ENCODE results near the gene NRTN.
A peak's percentile ranks its signal among the peaks of the same experiment; 100 is the strongest.

The NRTN gene

DNA sequence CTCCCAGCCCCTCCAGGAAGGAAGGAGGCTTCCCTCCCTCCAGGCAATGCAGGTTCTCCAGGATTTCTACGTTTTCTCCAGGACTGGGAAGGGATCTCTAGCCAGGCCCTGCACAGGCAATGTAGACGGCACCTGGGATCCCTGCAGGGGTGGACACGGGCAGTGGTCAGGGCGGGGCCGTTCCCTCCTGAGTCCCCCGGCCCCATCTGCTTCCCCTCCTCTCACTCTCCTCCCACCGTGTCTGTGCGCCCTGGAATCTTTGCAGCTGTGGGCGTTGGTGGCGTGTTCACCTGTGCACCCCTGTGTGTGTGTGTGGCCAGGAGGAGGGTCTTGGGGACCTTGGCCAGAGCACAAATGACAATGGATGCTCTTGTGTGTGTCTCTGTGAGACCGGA is 10.0 kb downstream of the NRTN start:
- no peak for DNase-seq (ENCODE audit: low read depth in 2 of 2)

- DNase-seq (ENCODE audit: low read depth in 2 of 2), result no peak
Observed at GRCh38 chr19:5817218-5817617, 12.4 kb downstream of the NRTN start.

- DNase-seq (ENCODE audit: low read depth in 2 of 2), result no peak
Observed at GRCh38 chr19:5818594-5818993, 13.7 kb downstream of the NRTN start.

- DNase-seq (ENCODE audit: low read depth in 2 of 2), result no peak
Observed at GRCh38 chr19:5820785-5821184, 15.9 kb downstream of the NRTN start.

DNA sequence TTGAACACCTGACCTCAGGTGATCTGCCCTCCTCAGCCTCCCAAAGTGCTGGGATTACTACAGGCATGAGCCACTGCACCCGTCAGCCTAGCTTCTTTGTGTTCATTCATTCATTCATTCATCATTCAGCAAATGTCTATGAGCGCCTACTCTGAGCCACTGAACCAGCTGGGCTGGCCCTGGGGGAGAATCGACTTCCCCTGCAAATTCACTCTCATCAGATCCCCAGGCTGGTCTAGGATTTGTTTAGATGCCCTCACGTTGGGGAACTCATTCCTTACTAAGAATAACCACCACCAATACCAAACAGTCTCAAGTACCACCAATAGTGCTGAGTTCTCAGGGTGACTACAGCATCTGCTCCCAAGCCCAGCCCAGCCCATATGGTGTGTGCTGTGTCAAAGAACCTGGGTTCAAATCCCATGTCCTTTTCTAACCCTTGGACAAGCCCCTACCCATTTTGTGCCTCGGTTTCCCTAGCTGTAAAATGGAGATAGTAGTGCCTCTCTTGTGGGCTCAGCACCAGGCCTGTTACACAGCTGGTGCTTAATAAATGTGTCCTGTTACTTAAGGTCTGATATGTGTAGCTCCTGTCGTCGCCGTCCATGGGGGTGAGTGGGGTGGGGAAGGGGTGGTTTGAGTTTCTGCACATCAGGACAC is 16.8 kb downstream of the NRTN start:
- DNase-seq (ENCODE audit: low read depth in 2 of 2), result no peak

GRCh38 chr19:5822181-5822844 is 17.4 kb downstream of the NRTN start:
- no peak for DNase-seq (ENCODE audit: low read depth in 2 of 2)

GRCh38 chr19:5823579-5824281 is 18.9 kb downstream of the NRTN start:
- DNase-seq (ENCODE audit: low read depth in 2 of 2), result no peak

- DNase-seq (ENCODE audit: low read depth in 2 of 2), result no peak
Observed at GRCh38 chr19:5824751-5825150, 19.9 kb downstream of the NRTN start.

DNA sequence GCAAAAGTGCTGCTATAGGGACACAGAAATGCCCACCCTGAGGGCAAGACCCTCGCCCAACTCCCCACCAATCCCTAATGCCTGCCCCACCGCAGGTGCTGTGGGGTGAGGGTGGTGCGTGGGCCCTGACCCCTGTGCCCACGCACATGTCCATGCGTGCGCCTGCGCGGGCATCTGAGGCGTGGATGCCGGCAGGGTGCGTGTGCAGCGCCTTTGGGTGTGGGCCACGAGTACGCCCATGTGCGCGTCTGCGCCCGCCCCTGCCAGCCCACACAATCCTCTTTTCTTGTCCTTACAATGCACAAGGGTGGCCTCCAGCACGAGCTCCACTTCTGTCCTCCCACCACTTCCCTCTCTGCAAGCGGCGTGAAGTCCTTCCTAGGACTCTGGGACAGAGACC is 20.3 kb downstream of the NRTN start:
- no peak for DNase-seq (ENCODE audit: low read depth in 2 of 2)

- DNase-seq (ENCODE audit: low read depth in 2 of 2), result no peak
Observed at GRCh38 chr19:5826531-5827341, 21.9 kb downstream of the NRTN start.

DNA sequence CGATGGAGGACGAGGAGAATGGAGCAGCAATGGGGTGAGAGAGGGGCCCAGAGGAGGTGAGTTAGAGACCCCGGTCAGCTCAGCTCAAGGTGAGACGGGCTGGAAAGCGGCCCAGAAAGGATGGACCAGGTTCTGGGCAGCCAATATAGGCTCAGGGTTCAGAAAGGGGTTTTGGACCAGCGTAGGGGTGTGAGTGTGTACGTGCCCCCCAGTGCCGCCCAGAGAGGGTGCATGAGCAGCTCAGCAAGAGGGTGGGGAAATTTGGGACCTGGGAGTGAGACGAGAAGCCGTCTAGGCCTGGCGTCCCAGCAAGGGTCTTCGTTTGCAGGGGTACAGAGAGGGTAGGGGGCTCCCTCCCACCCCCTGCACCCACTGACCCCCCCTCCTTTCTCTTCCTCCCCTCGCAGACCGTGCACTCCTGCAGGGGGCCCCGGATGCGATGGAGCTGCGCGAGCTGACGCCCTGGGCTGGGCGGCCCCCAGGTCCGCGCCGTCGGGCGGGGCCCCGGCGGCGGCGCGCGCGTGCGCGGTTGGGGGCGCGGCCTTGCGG is 22.5 kb downstream of the NRTN start:
- DNase-seq (ENCODE audit: low read depth in 2 of 2), result no peak

DNA sequence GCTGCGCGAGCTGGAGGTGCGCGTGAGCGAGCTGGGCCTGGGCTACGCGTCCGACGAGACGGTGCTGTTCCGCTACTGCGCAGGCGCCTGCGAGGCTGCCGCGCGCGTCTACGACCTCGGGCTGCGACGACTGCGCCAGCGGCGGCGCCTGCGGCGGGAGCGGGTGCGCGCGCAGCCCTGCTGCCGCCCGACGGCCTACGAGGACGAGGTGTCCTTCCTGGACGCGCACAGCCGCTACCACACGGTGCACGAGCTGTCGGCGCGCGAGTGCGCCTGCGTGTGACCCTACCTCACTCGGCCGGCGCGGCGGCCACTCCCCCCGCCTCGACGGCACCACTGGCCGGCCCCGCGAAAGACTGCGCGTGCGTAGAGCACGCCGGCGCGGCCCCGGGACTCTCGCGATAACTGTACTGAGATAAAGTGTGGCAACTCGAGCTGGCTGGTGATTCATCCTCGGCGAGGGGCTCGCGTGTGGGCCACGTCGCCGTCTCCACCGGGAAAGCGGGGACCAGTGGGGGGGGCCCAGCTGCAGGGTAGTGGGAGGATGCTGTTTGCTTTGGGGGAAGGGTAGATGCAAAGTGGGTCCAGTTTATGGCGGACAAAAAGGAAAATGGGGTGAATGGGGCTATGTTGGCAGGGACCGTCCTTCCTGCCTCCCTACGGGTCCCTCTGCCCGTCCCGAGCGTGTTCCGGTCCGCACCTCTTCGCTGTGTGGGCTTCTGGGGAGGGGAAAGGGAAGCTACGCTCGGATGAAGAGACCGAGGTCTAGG is 23.2 kb downstream of the NRTN start:
- DNase-seq (ENCODE audit: low read depth in 2 of 2), result peak; percentile 94 to 98

DNA sequence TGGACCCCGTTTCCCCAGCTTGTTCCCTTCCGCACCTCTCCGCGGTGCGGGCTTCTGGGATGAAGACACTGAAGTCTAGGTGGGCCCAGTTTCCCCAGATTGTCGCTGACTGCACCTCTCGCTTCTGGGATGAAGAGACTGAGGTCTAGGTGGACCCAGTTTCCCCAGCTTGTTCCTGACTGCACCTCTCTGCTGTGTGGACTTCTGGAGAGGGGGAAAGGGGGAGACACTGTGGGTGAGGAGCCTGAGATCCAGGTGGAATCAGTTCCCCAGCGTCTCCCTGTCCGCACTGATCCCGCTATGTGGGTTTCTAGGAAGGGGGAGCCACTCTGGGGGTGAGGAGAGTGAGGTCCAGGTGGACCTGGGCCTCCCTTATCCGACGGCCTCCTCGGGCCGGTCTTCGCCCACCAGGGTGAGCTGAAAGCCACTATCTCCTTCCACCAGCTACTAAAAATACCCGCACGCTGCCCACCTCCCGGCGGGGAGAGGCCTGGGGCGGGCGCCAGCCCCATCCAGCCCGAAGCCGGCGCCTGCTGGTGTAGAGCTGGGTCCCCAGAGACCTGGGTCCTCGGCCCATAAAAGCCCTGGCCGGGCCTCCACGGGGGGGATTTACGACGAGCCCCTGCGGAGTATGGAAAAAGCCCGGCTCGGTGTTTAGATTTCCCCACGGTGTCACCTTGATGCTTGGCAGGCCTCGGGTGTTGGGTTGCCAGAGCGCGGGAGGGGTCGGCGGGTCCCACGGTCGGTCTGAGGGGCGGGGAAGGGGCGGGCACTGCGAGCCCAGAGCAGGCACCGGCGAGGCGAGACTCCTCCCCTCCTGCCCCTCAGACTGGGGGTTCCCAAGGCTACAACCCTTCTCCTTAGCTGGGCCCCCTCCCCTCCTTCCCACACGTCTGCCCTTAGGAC is 24.0 kb downstream of the NRTN start:
- peak; percentile 38 to 51 for DNase-seq (ENCODE audit: low read depth in 2 of 2)

DNA sequence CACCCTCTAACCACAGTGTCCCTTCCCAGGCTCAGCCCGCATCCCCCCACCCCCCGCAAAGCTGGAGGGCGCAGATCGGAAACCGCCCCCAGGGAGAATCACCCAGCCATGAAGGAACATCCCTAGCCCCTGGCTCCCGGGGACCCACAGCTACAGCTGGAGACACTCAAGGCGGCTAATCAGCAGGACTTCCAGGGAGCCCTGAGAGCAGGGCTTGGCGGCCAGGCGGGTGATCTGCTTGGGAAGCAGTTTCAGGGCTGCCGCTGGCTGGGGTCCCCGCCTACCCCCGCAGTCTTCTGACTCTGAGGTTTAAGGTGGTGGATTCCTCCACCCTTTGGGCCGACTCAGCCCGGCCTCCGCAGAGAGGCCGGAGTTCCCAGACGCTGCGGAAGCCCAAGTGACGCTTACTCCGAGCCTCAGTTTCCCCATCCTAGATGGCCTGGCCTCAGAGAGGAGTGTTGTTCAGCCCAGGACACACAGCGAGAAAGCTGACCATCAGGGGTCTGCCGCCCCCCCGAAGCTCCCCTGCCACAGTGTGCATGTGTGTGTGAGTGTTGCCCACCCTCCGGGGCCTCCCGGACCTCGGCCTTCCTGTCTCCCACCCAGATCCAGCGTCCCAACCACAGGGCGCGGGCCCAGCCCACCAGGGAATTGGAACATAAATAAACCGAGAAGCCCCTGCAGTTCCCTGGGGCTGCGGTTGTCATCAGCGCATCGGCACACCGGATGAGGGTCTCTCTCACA is 24.9 kb downstream of the NRTN start:
- no peak for DNase-seq (ENCODE audit: low read depth in 2 of 2)

DNA sequence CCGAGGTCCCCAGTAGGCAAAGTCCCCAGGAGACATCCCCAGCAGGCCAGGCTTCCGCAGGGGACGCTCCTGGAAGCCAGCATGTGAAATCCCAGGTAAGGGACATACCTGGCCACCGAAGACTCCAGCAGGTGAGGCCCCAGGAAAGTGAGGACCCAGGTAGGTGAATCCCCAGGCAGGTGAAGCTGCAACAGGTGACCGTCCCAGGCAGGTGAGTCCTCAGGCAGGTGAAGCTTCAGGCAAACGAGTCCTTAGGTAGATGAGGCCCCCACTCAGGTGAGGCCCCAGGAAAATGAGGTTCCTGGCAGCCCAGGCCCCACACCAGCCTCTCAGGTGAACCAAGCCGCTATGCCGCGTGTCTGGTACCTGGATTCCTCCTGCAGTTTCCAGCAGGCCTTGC is 26.3 kb downstream of the NRTN start:
- no peak for DNase-seq (ENCODE audit: low read depth in 2 of 2)

DNA sequence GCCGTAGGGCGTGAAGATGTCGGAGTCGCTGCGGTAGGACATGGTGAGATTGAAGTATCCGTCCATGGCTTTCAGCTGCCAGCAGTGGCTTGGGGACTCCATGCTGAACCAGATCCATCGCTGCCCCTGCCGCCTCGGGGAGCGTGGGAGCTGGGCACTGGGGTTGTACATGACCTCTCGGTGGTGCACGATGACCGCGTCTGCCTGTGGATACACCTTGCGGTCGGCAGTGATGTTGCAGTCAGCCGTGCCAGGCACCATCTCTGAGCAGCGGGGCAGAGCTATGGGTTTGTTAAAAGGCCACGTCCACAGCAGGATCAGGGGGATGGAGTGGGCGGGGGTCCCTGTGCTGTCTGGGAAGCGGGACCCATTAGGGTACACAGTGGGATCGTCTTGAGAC is 27.2 kb downstream of the NRTN start:
- DNase-seq (ENCODE audit: low read depth in 2 of 2), result no peak

DNA sequence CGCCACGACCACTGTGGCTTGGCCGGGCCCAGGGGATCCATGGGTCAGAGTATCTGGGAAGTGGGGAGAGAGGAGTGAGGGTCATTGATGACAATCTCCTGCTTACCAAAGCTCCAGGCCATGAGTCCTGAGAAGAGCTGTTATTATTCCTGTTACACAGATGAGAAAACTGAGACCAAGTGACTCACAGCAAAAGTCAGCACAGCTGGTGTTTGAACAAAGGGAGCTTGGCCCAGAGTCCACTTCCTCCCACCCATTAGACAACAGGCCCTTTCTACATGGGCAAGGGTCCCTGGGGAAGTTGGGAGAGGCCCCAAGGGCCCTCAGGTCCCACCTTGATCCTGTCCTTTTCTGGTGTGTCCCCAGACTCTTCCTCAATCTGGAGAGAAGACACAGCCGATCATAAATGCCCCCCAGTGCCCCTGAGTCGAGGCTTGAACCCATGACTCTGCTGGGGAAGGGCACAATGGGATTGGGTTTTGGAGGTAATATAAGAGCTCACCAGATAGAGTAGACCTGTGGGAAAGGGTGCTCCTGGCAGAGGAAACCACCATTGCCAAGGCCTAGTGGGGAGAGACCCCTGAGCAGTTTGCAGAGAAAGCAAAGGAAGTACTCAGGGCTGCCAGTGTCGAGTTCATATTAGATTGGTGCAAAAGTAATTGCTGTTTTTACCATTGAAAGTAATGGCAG is 27.8 kb downstream of the NRTN start:
- DNase-seq (ENCODE audit: low read depth in 2 of 2), result no peak

DNA sequence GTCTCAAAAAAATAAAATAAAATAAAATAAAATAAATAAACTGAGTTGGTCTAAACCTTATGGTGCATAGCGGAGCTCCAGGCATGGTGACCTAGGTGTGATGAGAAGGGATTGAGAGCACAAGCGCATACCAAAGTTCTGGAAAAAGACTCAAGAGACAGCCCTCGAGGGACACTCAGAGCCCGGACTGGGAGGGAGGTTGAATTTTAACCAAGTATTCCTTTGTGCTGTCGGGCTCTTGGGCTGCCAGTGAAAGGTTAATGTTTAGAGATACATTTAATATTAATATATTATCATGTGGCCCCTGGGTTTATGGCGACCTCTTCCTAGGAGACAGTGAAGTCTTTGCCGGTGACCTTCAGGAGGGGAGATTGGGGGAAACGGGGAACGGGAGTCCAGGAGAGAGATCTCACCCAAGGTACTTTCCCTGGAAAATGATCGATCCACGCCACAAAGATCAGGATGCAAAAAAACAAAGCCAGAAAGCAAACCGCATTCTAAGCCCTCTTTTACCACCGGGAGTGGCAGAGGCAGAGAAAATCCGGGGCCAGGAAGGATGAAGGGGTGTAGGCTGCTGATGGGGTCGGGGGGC is 33.0 kb downstream of the NRTN start:
- DNase-seq (ENCODE audit: low read depth in 2 of 2), result no peak

Measured in stimulated activated CD8-positive, alpha-beta memory T cell treated with anti-CD3 and anti-CD28 coated beads, Interleukin-2, amount 100 ng/mL, for 48 hours (primary cell).